Right lung (tissue), 5 donors: Measurements from ENCODE around the gene DIP2C. TPM values are rescaled to one million over a fixed set of nuclear protein-coding genes. Genes with fewer than 3 reads are reported as not detected.
A peak's percentile ranks its signal among the peaks of the same experiment; 100 is the strongest.

ENCODE experiments used
- DNase-seq, 2 donors: peaks; one replicate each; pipeline ENCODE4 v3.0.0-alpha.2; 2013
- polyA plus RNA-seq, 5 donors: library from polyadenylated mRNA; unstranded; fragments of 120-200 nt; gene quantifications; one replicate each; pipeline versions ENCODE4 v1.2.1 to v1.2.3, GENCODE V29; 2013; ENCODE audit warnings: inconsistent platforms in 1 of 5, low replicate concordance in 1 of 5; ENCODE audit not compliant: insufficient read length in 5 of 5, insufficient read depth in 1 of 5

The DIP2C gene
- polyA plus RNA-seq, 5 donors = 15.8 to 20.3 (median 17.9) TPM

DNA sequence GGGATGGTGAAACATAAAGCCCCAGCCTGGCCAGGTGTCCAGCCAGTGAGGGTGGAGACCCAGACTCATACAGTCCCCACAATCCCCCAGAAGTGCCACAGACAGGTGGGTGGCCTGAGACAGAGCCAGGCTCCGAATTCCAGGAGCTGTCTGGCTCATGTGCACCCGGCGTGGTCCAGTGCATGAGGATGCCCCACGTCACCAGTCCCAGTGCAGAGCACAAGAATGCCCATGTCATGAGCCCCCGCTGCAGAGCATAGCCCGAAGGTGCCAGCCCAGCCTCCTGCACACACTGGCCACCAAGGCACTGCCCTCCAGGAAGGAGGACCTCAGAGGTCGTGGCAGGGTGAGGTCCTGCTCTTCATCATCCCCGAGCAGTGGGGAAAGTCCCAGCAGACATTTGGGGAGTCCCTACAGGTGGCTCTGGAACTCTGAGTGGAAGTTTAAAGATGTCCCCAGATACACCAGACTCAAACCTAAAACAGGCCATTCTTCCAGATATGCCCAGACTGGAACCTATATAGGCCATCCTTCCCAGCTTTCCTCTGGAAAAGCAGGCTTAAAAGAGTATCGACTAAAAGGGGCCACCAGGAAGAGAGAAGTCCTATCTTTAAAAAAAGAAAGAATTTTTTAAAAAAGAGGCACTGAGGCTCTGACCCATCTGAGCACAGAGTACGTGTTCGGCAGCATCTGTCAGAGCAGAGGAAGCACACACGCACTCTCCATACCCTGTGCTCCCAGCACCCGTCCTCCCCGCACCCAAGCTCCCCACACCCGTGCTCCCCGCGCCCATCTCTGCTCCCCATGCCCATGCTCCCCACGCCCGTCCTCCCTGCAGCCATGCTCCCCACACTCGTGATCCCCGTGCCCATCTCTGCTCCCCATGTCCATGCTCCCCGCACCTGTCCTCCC is 11.5 kb downstream of the DIP2C start:
- no peak for DNase-seq

DNA sequence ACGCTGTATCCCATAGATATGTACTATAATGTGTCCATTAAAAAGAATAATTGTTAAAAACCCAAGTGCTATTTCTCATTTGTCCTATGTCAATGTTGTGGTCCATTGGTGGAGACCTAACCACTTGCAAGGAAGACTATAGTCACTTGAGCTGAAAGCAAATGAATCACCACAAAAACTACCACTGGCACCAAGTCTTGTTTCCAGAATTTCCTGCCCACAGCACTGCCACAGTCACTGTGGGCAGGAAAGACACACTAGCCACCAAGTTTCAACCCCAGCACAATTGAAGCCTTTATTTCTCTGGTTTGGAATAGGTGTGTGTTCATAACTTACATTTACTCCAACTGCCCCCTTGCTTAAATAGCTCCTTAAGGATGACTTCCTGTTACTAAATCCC is 12.4 kb downstream of the DIP2C start:
- no peak for DNase-seq

DNA sequence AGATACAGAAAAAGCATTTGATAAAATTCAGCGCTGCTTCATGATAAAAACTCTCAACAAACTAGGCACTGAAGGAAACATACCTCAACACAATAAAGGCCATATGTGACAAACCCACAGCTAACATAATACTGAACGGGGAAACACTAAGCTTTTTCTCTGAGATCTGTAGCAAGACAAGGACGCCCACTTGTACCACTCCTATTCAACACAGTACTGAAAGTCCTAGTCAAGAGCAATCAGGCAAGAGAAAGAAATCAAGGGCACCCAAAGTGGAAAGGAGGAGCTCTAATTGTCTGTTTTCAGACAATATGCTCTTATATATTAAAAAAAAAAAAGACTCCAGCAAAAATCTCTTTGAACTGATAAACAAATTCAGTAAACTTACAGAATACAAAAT is 13.3 kb downstream of the DIP2C start:
- no peak for DNase-seq

DNA sequence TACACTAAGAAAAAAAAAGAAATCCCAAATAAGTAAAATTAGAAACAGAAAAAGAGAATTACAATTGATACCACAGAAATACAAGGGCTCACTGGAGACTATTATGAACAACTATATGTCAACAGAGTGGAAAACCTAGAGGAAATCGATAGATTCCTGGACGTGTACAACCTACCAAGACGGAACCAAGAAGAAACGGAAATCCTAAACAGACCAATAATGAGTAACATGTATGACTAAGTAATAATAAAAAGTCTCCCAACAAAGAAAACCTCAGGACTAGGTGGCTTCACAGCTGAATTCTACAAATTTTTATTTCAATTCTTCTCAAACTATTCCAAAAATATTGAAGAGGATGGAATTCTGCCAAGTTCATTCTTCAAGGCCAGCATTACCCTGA is 13.9 kb downstream of the DIP2C start:
- no peak for DNase-seq

DNA sequence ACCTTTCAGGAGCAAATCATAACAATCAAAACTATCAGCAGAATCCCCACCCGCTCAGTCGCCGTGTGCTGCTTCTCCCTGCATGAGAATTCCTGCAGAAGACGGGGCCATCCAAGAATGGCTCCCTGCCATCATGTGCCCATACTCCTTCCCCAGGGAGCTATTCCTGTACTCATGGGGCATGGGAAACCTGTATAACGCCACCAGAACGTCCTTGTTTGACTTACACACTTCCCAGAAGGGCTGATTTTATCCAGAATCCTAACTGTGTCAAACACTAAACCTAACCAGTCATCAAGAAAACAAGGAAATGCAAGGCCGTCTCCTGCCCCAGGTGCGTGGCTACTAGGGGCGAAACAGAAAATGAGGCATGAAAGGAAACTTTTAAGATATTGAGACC is 16.0 kb downstream of the DIP2C start:
- no peak for DNase-seq

DNA sequence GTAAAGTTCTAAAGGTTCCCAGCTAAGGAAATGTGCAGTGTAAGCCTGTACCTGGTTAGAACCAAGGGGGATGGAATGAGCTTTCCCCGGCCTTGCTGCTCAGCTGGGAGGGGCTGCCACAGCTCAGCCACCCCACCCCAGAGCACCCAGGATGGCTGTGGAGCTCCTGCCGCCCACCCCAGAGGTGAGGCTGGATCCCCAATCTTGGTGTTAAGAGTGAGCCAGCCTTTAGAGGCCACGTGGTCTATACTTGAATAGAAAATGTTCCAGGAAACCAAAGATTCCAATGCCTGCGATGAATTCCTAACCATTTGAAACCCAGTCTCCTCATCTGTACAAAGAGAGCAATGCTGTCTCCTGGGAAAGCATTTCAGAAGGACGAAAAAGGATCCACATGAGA is 16.5 kb downstream of the DIP2C start:
- DNase-seq = no peak

DNA sequence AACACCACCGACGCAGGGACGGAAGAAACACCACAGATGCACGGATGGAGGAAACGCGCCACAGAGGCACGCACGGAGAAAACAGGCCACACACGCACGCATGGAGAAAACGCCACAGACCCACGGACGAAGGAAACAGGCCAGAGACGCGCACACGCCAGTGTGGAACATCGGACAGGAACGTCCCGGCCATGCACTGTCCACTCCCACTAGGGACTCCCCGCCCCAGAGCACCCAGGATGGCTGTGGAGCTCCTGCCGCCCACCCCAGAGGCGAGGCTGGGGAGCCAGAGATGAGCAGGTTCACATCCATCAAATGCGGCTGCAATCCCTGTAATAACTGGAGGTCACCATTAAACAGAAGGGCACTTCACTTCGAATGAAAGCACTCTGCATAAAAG is 17.3 kb downstream of the DIP2C start:
- DNase-seq = no peak

DNA sequence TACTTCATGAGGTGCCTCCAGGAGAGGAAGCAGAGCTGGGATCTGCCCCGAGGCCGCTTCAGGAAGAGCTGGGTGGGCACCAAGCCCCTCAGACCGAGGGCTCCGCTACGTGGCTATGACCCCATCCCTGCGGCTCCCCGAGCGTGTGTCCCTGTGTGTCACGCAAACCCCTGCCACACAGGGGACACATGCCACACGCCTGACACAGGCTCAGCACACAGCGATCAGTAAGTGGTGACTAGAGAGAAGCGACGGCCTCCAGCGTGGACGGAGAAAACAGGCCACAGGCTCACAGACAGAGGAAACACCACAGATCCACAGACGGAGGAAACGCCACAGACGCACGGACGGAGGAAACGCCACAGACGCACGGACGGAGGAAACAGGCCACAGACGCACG is 18.5 kb downstream of the DIP2C start:
- DNase-seq = no peak

DNA sequence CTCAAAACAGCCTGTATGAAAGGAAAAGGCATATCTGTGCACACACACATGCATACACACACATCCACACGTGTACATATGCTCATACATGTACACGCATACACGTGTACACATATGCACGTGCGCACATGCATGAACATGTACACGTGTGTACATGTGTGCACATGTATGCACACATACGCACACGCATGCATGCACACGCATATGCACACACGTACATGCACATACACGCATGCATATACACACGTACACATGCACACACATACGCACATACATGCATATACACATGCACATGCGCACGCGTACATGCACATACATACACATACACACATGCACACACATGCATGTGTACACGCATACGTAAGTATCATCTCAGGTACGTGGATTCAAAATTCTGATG is 19.4 kb downstream of the DIP2C start:
- no peak for DNase-seq

DNA sequence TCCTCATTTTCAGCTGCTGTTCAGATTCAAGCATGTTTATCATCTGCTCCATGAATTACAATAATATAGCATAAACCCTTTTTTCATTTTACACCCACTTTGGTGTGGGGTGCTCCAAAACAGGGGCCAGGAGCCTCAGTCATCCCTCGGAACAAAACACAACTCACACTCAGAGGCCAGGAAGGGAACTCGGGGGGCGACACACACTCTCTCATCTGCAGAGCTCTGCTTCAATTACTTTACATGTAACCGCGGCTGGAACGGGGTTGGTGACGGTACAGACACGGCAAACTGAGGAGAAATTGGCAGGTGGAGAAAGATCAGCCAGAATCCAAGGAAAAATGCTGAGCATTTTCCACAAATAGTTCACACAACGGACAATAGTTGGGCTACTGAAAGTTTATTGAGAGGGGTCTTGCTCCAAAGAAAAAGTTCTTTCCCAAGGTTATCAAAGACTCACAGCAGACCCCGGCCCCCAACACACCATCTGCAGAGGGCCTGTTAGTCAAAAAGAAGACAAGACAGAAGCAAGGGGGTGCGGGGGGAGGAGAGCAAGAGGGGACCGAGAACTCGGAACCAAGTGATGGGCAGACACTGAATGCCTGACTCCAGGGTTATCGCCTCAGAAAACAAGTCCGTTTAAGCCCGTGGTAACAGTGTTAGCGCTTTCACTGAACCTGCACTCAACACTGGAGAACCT is 20.5 kb downstream of the DIP2C start:
- DNase-seq = no peak

DNA sequence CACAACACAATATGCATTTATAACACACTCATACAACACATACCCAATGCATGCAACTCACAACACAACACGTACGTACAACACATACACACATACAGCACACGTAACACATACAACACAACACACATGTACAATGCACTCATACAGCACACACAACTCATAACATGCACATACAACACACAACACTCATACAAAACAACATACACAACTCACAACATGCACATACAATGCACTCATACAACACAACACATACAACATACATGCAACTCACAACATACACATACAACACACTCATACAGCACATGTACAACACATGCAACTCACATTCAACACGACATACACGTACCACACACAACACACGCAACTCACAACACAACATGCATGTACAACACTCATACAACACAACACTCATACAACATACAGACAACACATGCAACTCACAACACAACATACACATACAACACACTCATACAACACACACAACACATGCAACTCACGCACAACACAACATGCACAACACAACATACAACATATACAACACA is 21.8 kb downstream of the DIP2C start:
- no peak for DNase-seq

DNA sequence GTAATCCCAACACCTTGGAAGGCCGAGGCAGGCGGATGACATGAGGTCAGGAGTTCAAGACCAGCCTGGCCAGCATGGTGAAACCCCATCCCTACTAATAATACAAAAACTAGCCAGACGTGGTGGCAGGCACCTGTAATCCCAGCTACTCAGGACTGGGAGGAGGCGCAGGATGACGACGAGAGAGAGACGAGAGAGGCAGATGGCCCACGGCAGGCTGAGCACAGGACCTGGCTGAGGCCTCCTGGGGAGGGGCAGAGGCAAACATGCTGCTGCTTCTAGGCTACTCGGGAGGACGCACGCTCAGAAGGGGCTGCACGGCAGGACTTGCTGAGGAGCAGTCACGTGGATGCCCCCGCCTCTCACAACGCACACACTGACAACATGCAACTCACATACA is 22.4 kb downstream of the DIP2C start:
- DNase-seq = no peak

DNA sequence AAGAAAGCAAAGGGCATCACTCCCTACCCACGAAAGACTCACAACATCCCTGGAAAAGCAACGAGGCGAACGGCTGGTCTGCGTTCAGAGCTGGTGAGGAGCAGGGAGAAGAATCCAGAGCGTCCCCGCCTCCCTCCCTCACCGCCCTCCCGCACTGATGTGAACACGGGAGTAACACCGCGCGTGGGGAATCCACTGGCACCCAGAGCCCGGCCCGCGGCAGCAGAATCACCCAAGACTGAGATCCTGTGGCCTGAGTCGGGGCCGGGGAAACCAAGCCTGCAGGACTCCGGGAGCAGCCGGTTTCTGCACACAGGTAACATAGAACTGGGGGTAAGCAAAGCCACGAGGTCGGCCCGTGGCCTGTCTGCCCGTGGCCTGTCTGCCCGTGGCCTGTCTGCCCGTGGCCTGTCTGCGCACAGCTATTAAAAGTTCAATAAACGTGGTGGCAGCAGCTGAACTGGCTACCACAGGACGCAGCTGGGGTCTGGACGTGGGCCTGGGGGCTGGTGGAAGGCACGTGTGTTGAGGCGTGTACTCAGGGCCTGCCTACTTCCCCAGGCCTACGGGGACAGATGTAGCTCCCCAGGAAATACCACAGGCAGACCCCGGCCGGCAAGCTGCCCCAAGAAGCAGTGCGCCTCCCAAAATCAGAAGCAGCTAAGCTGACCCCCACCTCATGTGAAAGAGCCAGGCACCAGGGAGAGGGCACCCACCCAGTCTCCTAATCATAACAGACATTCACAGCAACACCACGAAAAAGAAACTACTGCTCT is 23.0 kb downstream of the DIP2C start:
- no peak for DNase-seq

DNA sequence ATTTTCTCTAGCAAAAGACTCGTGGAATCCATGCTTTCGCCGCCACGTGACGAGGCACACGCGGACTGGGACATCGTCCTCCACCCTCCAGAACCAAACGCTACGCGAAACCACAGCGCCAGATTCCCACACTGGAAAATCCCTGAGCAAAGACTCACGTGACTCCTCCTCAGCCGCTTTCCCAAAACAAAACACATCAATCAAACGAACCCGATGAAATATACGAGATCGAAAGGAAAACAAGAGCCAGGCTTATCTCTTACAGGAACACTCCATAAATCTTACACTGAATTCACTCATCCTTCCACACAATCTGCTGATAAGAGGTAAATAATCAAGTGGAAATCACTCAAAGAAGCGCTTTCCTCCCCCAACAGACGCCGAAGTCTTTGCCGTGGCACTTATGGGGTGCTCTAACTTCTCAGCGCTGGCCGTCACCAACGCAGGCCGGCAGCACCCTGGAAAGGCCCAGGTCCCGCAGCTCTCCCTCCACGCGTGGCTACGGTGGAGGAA is 23.8 kb downstream of the DIP2C start:
- peak; percentile 49 to 56 for DNase-seq

DNA sequence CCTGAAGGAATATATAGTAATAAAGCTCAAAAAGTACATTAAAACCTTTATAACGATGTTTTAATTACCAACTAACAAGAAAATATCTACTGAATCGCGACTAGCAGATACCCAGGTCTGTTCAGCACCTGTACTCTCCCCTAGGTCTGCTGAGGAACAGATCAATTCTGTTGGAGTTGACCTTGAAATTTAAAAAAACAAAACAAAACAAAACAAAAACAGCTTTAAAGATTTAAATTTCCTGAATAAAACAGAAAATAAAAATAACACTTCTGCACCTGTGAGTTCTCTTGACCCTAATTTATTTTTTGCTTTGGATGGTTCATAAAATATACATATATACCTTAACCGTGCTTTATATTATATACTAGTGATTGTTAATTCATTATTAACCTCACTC is 24.6 kb downstream of the DIP2C start:
- no peak for DNase-seq

DNA sequence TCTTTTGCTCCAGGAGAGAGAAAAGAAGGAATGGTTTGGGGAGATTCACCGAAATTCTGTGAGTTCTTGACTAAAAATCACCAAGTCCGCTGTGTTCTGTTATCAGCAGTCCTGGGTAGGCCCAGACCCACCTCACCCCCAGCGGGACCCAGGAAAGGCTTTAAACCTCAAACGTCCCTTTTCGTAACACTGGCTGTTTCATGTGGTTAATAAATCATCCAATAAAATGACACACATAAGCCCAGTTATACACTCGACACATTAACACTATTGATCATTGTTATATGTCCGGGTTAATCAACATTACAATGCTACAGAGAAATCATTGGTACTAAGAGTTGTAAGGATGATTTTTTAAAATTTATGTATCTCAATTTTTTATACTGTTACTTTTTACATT is 25.2 kb downstream of the DIP2C start:
- no peak for DNase-seq

DNA sequence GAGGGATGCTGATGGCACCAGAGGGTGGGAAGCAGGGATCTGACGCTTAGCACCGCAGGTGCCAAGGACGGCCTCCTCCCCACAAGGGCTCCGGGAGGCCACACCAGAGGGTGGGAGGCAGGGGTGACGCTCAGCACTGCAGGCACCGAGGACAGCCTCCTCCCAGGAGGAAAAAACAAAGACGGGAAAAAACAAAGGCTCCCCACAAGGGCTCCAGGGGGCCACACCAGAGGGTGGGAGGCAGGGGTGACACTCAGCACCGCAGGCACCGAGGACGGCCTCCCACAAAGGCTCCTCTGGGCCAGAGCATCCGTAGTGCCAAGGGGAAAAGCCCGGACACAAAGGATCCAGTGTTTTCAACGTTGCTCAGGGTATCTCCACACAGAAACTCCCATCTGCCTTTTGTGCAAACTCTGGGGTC is 25.6 kb downstream of the DIP2C start:
- no peak for DNase-seq

DNA sequence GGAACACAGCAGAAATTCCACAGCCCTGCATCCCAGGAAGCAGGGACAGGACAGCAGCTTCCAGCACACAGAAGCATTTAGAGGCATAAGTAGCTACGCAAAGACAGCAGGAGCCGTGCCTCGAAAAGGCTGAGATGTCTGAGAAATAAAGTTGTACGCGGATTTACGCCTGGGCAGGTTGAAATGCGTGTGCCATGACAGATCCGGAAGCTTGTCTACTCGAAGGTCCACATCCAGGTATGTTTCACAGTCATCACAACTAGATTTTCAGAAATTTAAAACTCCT is 26.1 kb downstream of the DIP2C start:
- DNase-seq = no peak

DNA sequence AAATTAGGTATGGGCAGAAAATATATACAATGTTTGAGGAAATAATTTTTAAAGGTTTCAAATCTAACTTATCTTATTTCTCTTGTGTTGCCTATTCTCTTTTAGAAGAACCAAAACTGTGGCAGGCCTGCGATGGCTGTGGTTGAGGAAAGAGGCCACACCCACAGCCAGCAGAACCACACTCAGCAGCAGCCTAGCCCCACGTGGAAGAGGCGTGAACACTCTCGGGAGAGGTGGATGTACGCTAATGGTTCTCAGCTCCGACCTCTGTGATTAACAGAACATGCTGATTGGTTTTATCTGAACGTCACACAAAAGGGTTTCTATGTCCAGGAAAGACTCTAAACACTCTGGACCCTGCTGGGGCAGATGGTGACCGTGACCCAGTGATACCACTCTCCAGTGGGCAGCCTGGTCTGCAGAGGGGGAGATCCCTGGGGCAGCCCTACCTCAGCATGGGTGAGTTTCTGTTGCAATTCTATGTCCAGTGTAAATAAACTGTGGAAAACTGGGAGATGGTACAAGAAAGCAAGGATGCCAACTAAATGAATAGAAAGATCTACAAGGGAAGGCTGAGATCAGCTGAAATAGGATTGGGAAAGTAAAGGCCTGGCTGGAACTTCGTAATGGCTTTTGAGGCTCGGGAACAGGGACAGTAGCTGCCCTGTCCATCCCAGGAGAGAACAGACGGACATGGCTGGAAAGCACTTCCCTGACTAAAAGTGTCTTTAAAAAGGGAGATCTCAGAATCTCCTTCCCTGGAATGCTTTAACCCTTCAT is 26.6 kb downstream of the DIP2C start:
- DNase-seq = no peak

DNA sequence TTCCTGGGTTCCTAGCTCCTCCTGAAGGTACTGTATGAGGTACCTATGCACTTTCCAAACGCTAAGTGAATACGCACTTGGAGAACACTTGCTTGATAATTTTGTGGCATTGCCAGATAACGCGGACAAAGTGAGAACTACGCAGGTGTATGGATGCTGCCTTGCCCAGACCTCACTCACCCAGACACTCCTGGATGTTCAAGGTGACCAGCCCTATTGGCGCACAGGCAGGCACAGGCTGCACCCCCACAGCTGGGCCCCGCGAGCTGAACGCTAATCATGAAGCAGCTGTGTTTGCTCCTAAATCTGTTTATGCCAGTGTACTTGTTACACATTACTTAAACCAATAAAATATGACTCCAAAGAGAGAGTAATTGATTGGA is 27.3 kb downstream of the DIP2C start:
- DNase-seq = no peak

DNA sequence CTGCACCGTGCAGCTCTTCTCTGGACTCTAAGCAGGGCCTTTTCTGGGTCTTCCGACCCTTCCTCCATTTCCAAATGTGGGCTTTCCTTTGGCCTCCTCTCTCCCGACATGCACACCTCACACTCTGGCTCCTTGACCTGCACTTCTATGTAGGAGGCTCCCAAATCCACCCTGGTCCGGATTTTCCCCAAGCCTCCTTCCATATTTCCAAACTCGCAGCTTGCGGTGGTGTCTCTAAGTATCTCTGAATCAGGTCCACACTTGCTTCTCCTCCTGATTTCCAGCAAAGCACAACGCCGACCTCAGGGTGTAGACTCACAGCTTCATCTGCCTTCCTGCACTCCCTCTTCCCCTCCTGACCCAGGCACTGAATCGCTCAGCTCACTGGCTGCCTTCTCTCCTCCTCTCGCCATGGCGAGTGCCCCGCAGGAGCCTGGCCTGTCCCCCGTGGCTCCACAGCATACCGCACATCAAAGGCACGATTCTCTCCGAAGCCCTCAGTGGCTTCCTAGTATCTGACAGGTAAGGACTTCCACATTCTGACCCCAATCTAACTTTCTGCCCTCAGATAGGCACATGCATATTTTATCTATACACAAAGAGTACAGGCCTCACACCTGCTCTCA is 27.8 kb downstream of the DIP2C start:
- no peak for DNase-seq
